ENCODE results near the gene DUS2. TPM values are rescaled to one million over a fixed set of nuclear protein-coding genes. Genes with fewer than 3 reads are reported as not detected.

DUS2 gene
- total and polyA plus RNA-seq, 7 donors, result 3.6 to 17.3 (median 6.6) TPM

DNA sequence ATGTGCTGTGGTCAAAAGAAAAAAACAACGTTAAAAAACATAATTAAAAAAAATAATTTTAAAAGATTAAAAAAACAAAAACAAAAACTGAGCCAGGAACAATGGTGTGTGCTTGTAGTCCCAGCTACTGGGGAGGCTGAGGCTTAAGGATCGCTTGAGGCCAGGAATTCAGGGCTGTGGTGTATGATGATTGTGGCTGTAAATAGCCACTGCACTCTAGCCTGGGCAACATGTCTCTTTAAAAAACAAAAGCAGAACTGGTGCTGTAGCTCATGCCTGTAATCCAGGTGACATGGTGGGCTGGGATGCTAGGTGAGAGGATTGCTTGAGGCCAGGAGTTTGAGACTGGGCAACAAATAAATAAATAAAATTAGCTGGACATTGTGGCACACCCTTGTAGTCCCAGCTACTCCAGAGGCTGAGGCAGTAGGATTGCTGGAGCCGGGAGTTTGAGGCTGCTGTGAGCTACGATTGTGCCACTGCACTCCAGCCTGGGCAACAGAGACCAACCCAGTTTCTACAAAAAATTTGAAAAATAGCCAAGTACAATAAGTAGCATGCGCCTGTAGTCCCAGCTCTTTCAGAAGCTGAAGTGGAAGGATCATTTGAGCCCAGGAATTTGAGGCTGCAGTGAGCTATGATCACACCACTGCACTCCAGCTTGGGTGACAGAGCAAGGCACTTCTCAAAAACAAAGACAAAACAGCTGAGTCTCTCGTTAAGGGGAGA, 105.7 kb downstream of the DUS2 start:
- H3K4me3 ChIP-seq, result no peak overlapping the region
- 78 to 82% methylated on average over 6 of the region's 6 CpGs for WGBS, 2 donors
- TF ChIP-seq EP300 (IDR thresholded peaks at IDR 0.05) (no peak), POLR2AphosphoS5 (IDR thresholded peaks at IDR 0.05) (no peak), POLR2A (IDR thresholded peaks at IDR 0.05) (no peak)
- TF ChIP-seq, protein P1, sequence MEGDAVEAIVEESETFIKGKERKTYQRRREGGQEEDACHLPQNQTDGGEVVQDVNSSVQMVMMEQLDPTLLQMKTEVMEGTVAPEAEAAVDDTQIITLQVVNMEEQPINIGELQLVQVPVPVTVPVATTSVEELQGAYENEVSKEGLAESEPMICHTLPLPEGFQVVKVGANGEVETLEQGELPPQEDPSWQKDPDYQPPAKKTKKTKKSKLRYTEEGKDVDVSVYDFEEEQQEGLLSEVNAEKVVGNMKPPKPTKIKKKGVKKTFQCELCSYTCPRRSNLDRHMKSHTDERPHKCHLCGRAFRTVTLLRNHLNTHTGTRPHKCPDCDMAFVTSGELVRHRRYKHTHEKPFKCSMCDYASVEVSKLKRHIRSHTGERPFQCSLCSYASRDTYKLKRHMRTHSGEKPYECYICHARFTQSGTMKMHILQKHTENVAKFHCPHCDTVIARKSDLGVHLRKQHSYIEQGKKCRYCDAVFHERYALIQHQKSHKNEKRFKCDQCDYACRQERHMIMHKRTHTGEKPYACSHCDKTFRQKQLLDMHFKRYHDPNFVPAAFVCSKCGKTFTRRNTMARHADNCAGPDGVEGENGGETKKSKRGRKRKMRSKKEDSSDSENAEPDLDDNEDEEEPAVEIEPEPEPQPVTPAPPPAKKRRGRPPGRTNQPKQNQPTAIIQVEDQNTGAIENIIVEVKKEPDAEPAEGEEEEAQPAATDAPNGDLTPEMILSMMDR (IDR thresholded peaks at IDR 0.05), result no peak
- H3K27ac ChIP-seq, result no peak overlapping the region
- intact Hi-C loops (cut with DNase I), result no loop called here
- no peaks in the 10 kb centered on the region for H3K9me3 ChIP-seq
- peaks cover 0 to 11% (median 0%) of the 10 kb centered on the region in 4 donors for H3K36me3 ChIP-seq
- no peaks in the 10 kb centered on the region for H3K27me3 ChIP-seq
- no peak for DNase-seq
- peaks cover 0 to 16% (median 12%) of the 10 kb centered on the region in 4 donors for H3K4me1 ChIP-seq

Small RNA genes lying within 50 kb of the gene (small RNA-seq; reads per million reads assigned to genes)
- gene RF00019 (0 reads per million in 3 donors), gene RNU6-359P (0 reads per million in 3 donors)

Other genes starting within 250 kb of the DUS2 start
- 1 to 10 TPM; 7.1 to 10.0 (median 7.6) TPM for gene RANBP10, start 216.7 kb upstream of the DUS2 start, total RNA-seq
- gene RANBP10, start 216.7 kb upstream of the DUS2 start, polyA plus RNA-seq, result 10 to 100 TPM in 1 of 3 donors, 1 to 10 TPM in 2; 4.2 to 15.5 (median 4.6) TPM
- gene TSNAXIP1, start 216.4 kb upstream of the DUS2 start, total RNA-seq, result 1 to 10 TPM; 1.1 to 2.9 (median 1.8) TPM
- gene TSNAXIP1, start 216.4 kb upstream of the DUS2 start, polyA plus RNA-seq, result under 1 TPM in 2 of 3 donors, not detected in 1; 0.60 to 0.92 TPM
- 10 to 100 TPM; 63.9 to 85.6 (median 75.2) TPM for gene THAP11, start 181.0 kb upstream of the DUS2 start, total RNA-seq
- gene THAP11, start 181.0 kb upstream of the DUS2 start, polyA plus RNA-seq, result 10 to 100 TPM; 16.2 to 23.4 (median 20.8) TPM
- 100 to 1,000 TPM in 1 of 4 donors, 10 to 100 TPM in 3; 50.8 to 106 (median 85.4) TPM for gene NUTF2, start 176.4 kb upstream of the DUS2 start, total RNA-seq
- gene NUTF2, start 176.4 kb upstream of the DUS2 start, polyA plus RNA-seq, result 100 to 1,000 TPM in 1 of 3 donors, 10 to 100 TPM in 2; 93.8 to 115 (median 99.7) TPM
- 10 to 100 TPM; 27.5 to 53.7 (median 41.8) TPM for gene CENPT, start 175.6 kb upstream of the DUS2 start, total RNA-seq
- gene CENPT, start 175.6 kb upstream of the DUS2 start, polyA plus RNA-seq, result 10 to 100 TPM in 2 of 3 donors, 1 to 10 TPM in 1; 9.6 to 38.3 (median 19.0) TPM
- 10 to 100 TPM; 24.5 to 42.4 (median 32.2) TPM for gene EDC4, start 150.2 kb upstream of the DUS2 start, total RNA-seq
- gene EDC4, start 150.2 kb upstream of the DUS2 start, polyA plus RNA-seq, result 10 to 100 TPM; 28.8 to 48.9 (median 42.3) TPM
- not detected for gene NRN1L, start 138.4 kb upstream of the DUS2 start, total RNA-seq
- gene NRN1L, start 138.4 kb upstream of the DUS2 start, polyA plus RNA-seq, result 1 to 10 TPM in 1 of 3 donors, not detected in 2; 1.1 TPM
- gene PSKH1, start 130.0 kb upstream of the DUS2 start, total RNA-seq, result 10 to 100 TPM; 13.9 to 20.8 (median 17.2) TPM
- gene PSKH1, start 130.0 kb upstream of the DUS2 start, polyA plus RNA-seq, result 10 to 100 TPM; 22.2 to 29.2 (median 26.8) TPM
- gene CTRL, start 91.4 kb upstream of the DUS2 start, total RNA-seq, result 1 to 10 TPM in 1 of 4 donors, under 1 TPM in 2, not detected in 1; 0.71 to 1.7 (median 0.82) TPM
- 1 to 10 TPM in 1 of 3 donors, not detected in 2; 2.1 TPM for gene CTRL, start 91.4 kb upstream of the DUS2 start, polyA plus RNA-seq
- 10 to 100 TPM; 37.1 to 61.0 (median 42.5) TPM for gene PSMB10, start 86.4 kb upstream of the DUS2 start, total RNA-seq
- 100 to 1,000 TPM; 170 to 200 (median 183) TPM for gene PSMB10, start 86.4 kb upstream of the DUS2 start, polyA plus RNA-seq
- gene LCAT, start 79.2 kb upstream of the DUS2 start, total RNA-seq, result 10 to 100 TPM; 10.4 to 31.0 (median 15.2) TPM
- 1 to 10 TPM in 2 of 3 donors, under 1 TPM in 1; 0.60 to 5.5 (median 1.6) TPM for gene LCAT, start 79.2 kb upstream of the DUS2 start, polyA plus RNA-seq
- gene SLC12A4, start 54.6 kb upstream of the DUS2 start, total RNA-seq, result 10 to 100 TPM; 27.6 to 77.0 (median 45.6) TPM
- gene SLC12A4, start 54.6 kb upstream of the DUS2 start, polyA plus RNA-seq, result 10 to 100 TPM in 1 of 3 donors, 1 to 10 TPM in 2; 3.0 to 13.3 (median 3.2) TPM
- gene DPEP3, start 42.8 kb upstream of the DUS2 start, total RNA-seq, result under 1 TPM in 1 of 4 donors, not detected in 3; 0.27 TPM
- under 1 TPM in 2 of 3 donors, not detected in 1; 0.09 to 0.46 TPM for gene DPEP3, start 42.8 kb upstream of the DUS2 start, polyA plus RNA-seq
- 1 to 10 TPM; 2.1 to 3.9 (median 3.1) TPM for gene DPEP2, start 23.8 kb upstream of the DUS2 start, total RNA-seq
- 10 to 100 TPM in 1 of 3 donors, 1 to 10 TPM in 1, under 1 TPM in 1; 0.69 to 11.9 (median 1.2) TPM for gene DPEP2, start 23.8 kb upstream of the DUS2 start, polyA plus RNA-seq
- gene DPEP2NB, start 7.4 kb upstream of the DUS2 start, total RNA-seq, result not detected
- not detected for gene DPEP2NB, start 7.4 kb upstream of the DUS2 start, polyA plus RNA-seq
- 1 to 10 TPM; 5.0 to 6.9 (median 5.8) TPM for gene DDX28, start 52 bp upstream of the DUS2 start, total RNA-seq
- gene DDX28, start 52 bp upstream of the DUS2 start, polyA plus RNA-seq, result 10 to 100 TPM in 1 of 3 donors, 1 to 10 TPM in 2; 3.0 to 12.8 (median 5.1) TPM
- gene NFATC3, start 62.1 kb downstream of the DUS2 start, total RNA-seq, result 10 to 100 TPM; 42.8 to 52.2 (median 46.0) TPM
- 10 to 100 TPM in 1 of 3 donors, 1 to 10 TPM in 2; 4.8 to 16.9 (median 6.0) TPM for gene NFATC3, start 62.1 kb downstream of the DUS2 start, polyA plus RNA-seq
- gene ESRP2, start 212.8 kb downstream of the DUS2 start, total RNA-seq, result under 1 TPM in 3 of 4 donors, not detected in 1; under 0.01 to 0.16 (median 0.14) TPM
- 10 to 100 TPM; 24.0 to 50.0 (median 25.4) TPM for gene ESRP2, start 212.8 kb downstream of the DUS2 start, polyA plus RNA-seq
- gene PLA2G15, start 222.1 kb downstream of the DUS2 start, total RNA-seq, result 10 to 100 TPM; 10.2 to 15.7 (median 12.5) TPM
- gene PLA2G15, start 222.1 kb downstream of the DUS2 start, polyA plus RNA-seq, result 10 to 100 TPM in 1 of 3 donors, 1 to 10 TPM in 2; 4.2 to 10.1 (median 8.1) TPM
- gene SLC7A6, start 241.2 kb downstream of the DUS2 start, total RNA-seq, result 10 to 100 TPM; 26.8 to 40.7 (median 35.1) TPM
- gene SLC7A6, start 241.2 kb downstream of the DUS2 start, polyA plus RNA-seq, result 10 to 100 TPM in 1 of 3 donors, 1 to 10 TPM in 2; 1.8 to 22.5 (median 2.5) TPM

Data from sigmoid colon (tissue), 7 donors.